Activated CD4-positive, CD25-positive, alpha-beta regulatory T cell treated with anti-CD3 and anti-CD28 coated beads, Interleukin-2, amount 50 U/mL, for 16 hours (primary cell): ENCODE results near the gene OR2G3.

Experiments
- DNase-seq: peaks from one replicate; pipeline ENCODE4 v3.0.0-alpha.2; 2020; ENCODE audit warnings: low read depth, low spot score

Gene OR2G3

DNA sequence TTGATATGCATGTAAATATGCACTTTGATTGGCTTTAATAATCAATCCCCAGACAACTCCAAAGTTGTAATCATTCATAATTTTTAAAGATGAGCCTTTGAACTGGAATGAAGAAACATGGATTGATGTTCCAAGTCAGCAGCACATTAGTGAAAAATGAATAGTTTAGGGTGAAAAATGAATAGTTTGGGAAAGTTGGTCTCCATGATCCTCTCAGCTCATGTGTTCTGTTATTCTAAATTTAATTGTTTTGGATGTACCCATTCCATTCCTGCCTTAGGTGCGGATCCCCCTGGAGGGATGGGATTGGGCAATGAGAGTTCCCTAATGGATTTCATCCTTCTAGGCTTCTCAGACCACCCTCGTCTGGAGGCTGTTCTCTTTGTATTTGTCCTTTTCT is at the start of gene OR2G3:
OR2G3 (plus strand) TSS at position 301 of the 400 bp plus-strand sequence; CDS start at position 301, 0 bp downstream.
- no peak for DNase-seq

- DNase-seq: no peak
These were observed 47.3 kb upstream of the OR2G3 start for GRCh38 chr1:247557926-247558674.

DNA sequence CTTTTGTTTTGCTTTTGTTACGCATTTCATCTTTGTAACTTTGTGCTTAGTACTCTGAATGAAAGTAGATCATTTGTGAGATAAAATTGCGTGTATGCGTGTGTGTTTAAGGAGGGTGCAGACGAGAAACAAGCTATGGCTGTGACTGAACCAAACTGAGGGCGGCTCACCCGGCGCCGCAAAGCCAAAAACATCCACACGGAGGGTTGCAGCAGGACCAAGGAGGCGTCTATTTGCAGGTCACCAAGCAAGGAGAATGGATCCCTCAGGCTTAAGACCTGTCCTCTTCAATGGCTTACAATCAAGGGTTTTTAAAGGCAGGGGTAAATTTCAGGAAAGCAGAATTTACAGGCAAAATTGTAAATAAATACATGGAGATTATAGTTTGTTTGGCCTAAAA is 43.7 kb upstream of the OR2G3 start:
- DNase-seq: no peak

- DNase-seq: no peak
These were observed 43.2 kb upstream of the OR2G3 start for GRCh38 chr1:247562198-247562597.

DNA sequence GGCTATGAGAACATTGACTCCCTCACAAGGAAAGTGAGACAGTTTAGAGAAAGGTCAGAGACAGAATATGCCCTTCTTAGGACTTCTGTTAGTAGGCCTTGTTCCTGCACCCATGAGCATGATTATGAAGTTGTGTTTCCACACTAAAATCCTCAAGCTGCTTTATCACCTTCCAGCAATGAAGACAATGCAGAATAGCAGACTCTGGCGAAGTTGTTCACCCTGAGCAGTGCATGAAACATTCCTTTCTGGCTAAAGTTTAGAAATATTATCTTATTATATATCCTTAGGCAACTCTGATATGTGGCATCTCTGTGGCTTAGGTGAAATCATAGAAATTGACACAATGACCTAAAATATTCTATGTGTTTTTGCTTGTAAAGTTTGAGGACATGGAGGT is 31.1 kb upstream of the OR2G3 start:
- no peak for DNase-seq

- no peak for DNase-seq
These were observed 30.7 kb upstream of the OR2G3 start for GRCh38 chr1:247574664-247575063.

DNA sequence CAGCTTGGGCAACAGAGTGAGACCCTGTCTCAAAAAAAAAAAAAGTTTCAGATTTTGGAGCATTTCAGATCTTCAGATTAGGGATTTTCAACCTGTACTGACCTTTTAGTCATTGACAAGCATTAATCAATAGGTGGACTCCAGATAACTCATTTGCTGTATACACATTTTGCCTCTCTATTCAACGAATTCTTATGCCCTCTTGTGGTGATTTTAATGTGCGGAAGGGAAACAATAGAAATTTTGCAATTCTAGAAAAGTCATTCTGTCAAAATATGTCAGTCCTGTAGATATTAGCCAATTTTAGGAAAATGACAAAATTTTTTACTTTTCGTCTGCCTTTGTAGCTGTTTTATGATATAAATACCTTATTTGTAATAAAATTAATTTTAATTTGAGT is 28.9 kb upstream of the OR2G3 start:
- DNase-seq: no peak

DNA sequence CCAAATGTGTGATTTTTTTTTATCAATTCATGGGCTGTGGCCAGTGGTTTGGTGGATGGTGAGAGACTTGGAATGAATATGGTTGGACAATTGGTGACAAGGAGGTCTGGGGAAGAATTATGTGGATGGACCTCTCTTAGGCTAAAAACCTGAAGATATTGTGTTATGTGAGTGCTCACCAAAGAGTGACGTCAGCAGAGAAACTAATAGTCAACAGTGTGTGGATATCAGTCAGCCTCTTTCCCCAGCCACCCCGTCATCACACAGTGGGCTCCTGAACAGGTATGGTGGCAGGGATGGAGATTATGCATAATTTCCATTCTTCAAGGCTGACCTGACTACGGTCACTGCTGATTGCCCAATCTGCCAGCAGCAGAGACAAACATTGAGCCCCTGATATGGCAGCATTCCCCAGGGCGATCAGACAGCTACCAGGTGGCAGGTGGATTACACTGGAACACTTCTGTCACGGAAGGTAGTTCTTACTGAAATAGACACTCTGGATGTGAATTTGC is 26.4 kb upstream of the OR2G3 start:
- DNase-seq: no peak

- no peak for DNase-seq
These were observed 17.3 kb upstream of the OR2G3 start, which contains the start of gene OR2G2 for GRCh38 chr1:247588060-247588459. OR2G2 (plus strand) TSS chr1:247588360; CDS start chr1:247588360, 0 bp downstream.

DNA sequence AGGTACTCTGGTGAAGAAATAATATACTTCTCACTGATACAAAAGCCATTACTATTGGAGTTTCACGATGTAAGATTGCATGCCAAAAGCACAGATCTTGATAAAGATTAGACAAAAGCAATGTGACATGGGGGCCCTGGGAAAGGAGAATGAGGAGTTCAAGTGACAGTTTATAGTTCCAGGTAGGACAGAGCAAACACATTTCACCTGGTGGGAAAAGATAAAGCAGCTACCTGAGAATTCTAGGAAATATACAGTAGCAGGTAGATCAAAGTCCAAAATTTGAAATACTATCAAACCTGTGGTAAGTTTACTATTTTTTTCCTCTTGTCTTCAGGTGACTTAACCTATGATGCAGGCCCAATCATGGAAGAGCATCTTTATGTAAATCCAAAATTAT is 8.0 kb downstream of the OR2G3 start:
- DNase-seq: no peak

DNA sequence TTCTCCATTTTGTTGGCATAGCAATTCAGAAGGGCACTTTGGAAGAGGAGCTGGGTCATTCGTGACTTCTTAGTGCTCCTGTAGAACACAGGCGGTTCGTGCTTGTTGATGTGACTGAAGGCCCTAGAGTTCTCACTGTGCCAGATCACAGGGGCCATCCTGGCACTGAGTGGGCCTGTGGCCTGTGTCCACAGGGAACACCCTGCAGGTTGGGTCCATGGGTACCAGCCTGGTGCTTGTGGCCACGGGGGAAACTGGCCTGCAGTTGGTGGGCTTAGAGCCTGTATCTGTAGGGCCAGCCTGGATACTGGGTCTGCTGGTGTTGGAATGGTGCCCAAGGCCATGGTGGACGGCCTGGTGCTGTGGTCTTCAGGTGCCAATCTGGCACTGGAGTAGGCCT is 9.2 kb downstream of the OR2G3 start:
- DNase-seq: no peak

GRCh38 chr1:247627951-247628350 is 22.6 kb downstream of the OR2G3 start:
- DNase-seq: no peak

GRCh38 chr1:247638011-247638410 is 32.6 kb downstream of the OR2G3 start:
- DNase-seq: no peak

- DNase-seq: no peak
These were observed 33.4 kb downstream of the OR2G3 start for GRCh38 chr1:247638781-247639180.

DNA sequence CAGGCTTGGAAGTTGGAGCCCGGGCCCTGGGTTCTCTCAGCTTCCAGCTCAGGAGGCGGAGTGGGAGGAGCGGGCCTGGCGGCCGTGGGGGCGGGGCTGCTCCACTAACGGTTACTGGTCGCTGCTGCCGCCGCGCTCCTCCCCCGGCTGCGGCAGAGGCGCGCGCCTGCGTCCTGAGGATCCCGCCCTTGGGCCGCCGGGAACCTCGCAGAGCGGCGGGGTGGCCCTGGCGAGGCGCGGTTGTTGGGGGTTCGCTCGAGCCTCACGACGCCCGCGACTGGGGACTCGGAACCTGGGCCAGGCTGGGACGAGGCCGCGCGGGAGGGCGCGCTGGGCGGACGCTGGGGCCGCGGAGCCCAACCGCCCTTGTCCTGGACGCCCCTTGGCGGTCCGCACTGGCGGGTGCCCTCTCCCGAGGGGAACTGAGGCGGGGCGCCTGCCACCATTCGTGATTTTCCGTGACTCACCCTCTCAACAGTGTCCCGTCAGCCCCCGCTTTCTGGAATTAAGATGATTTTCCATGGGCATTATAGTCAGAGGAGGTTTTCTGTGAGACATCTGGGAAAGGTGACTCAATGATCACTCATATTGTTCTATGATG is 34.1 kb downstream of the OR2G3 start:
- no peak for DNase-seq

- DNase-seq: no peak
These were observed 37.4 kb downstream of the OR2G3 start for GRCh38 chr1:247642742-247643141.

DNA sequence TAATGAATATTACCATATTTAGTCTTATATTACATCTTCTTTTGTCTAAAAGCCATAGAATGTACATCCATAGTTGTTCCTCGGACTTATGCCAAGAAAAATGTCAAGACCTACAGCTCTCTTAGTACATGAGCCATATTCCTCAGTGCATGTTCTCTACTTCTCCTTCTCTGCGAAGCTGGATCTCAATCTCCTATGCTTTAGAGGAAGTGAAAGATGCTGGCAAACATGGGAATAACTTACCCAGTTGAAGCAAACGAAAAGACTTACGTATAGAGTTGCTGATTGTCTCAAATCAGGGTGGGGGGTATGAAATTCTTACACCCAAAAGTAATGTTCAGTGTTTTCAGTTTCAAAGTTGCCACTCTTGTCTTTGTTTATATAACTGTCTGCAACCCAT is 41.5 kb downstream of the OR2G3 start:
- no peak for DNase-seq

DNA sequence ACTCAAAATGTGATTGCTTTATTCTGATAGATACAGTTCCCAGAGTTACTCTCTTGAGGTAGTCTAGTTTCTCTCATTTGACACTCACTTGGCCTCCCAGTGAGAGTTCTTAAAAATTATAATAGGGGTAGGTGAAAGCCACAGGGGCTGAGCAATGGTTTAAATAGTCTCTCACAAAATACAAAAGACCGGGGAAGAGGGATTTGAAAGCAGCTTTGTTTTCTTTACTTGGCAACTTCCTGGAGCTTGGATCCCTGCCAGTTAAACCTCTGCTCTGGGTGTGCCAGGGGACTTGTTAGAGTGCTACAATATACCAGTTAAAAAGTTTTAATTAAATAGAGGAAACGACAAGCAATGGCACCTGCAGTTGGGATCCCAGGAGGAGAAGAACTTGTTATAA is 42.5 kb downstream of the OR2G3 start:
- DNase-seq: no peak

GRCh38 chr1:247653040-247653439 is 47.7 kb downstream of the OR2G3 start:
- DNase-seq: no peak
